GM23338 (cell line): Measurements from ENCODE around the gene MTHFS. TPM values are rescaled to one million over a fixed set of nuclear protein-coding genes. Genes with fewer than 3 reads are reported as not detected.
"Not testable (repeated sequence)": the region's sequence is repeated elsewhere in the genome, so short reads cannot be mapped to it uniquely, and the experiment has no call there.

Experiments used
- ATAC-seq: fragments of 200-7000 bp; cut with Tn5 transposase; 3 replicates; pipeline ENCODE4 v1.9.1; 2020
- DNase-seq: peaks from one replicate; pipeline ENCODE4 v3.0.0-alpha.2; 2015; ENCODE audit warnings: low spot score
- H2AFZ ChIP-seq: fragments of 200-600 bp; sonication (generic); 2 replicates; pipeline ENCODE4 v1.8.0; 2016; ENCODE audit warnings: antibody characterized with exemption, mild to moderate bottlenecking, moderate library complexity
- H3F3A ChIP-seq: fragments of 200-600 bp; sonication (generic); replicated peaks from 2 replicates; pipeline ENCODE4 v1.8.0; 2017; ENCODE audit warnings: antibody characterized with exemption, mixed run types, low read depth
- H3K27ac ChIP-seq: fragments of 200-600 bp; sonication (generic); 2 replicates; pipeline ENCODE4 v1.6.1; 2016; ENCODE audit warnings: low read depth
- H3K27me3 ChIP-seq: fragments of 200-600 bp; sonication (generic); 2 replicates; pipeline ENCODE4 v1.8.0; 2016; ENCODE audit warnings: mild to moderate bottlenecking, mixed run types, moderate library complexity; ENCODE audit not compliant: insufficient read depth
- H3K36me3 ChIP-seq: fragments of 200-600 bp; sonication (generic); 2 replicates; pipeline ENCODE4 v1.8.0; 2016; ENCODE audit warnings: mild to moderate bottlenecking; ENCODE audit not compliant: insufficient read depth
- H3K4me1 ChIP-seq: fragments of 200-600 bp; sonication (generic); 2 replicates; pipeline ENCODE4 v1.8.0; 2016; ENCODE audit warnings: mild to moderate bottlenecking, moderate library complexity; ENCODE audit not compliant: insufficient read depth
- H3K4me2 ChIP-seq: fragments of 200-600 bp; sonication (generic); 2 replicates; pipeline ENCODE4 v1.7.1; 2017; ENCODE audit warnings: mixed run types
- H3K4me3 ChIP-seq: fragments of 200-600 bp; sonication (generic); 2 replicates; pipeline ENCODE4 v1.6.1; 2016; ENCODE audit warnings: mixed run types
- H3K79me2 ChIP-seq: fragments of 200-600 bp; sonication (generic); replicated peaks from 2 replicates; pipeline ENCODE4 v1.8.0; 2017; ENCODE audit warnings: mild to moderate bottlenecking; ENCODE audit not compliant: insufficient read depth
- H3K9me2 ChIP-seq: fragments of 200-600 bp; sonication (generic); 2 replicates; pipeline ENCODE4 v1.8.0; 2017; ENCODE audit not compliant: insufficient read depth
- H4K20me1 ChIP-seq: fragments of 200-600 bp; sonication (generic); replicated peaks from 2 replicates; pipeline ENCODE4 v1.8.0; 2017; ENCODE audit warnings: mild to moderate bottlenecking; ENCODE audit not compliant: insufficient read depth
- H3K27ac Mint-ChIP-seq: 2 replicates; pipeline ENCODE4 v1.8.0; 2020; ENCODE audit warnings: inconsistent platforms, mild to moderate bottlenecking, moderate library complexity, mixed read lengths
- H3K27me3 Mint-ChIP-seq: 3 replicates; pipeline ENCODE4 v1.8.0; 2022; ENCODE audit warnings: low read depth, mild to moderate bottlenecking, moderate library complexity, mixed read lengths, inconsistent platforms; ENCODE audit not compliant: insufficient read depth, poor library complexity
- H3K36me3 Mint-ChIP-seq: 3 replicates; pipeline ENCODE4 v1.8.0; 2021; ENCODE audit warnings: low read depth, mild to moderate bottlenecking, inconsistent platforms, moderate library complexity, mixed read lengths
- H3K4me1 Mint-ChIP-seq: 3 replicates; pipeline ENCODE4 v1.8.0; 2020; ENCODE audit warnings: mild to moderate bottlenecking, inconsistent platforms, mixed read lengths
- H3K4me3 Mint-ChIP-seq: 3 replicates; pipeline ENCODE4 v1.8.0; 2021; ENCODE audit warnings: moderate library complexity, mild to moderate bottlenecking, inconsistent platforms, mixed read lengths
- H3K9me3 Mint-ChIP-seq: 3 replicates; pipeline ENCODE4 v1.8.0; 2020; ENCODE audit warnings: moderate library complexity, mild to moderate bottlenecking, inconsistent platforms, mixed read lengths
- EZH2 ChIP-seq: fragments of 200-600 bp; sonication (generic); IDR thresholded peaks from one replicate; pipeline ENCODE4 v1.8.0; 2017; ENCODE audit warnings: antibody characterized with exemption, mild to moderate bottlenecking, low read depth; ENCODE audit not compliant: unreplicated experiment
- EZH2phosphoT487 ChIP-seq: fragments of 200-600 bp; sonication (generic); IDR thresholded peaks from one replicate; pipeline ENCODE4 v1.8.1; 2018; ENCODE audit warnings: antibody characterized with exemption; ENCODE audit not compliant: unreplicated experiment
- STAT1 ChIP-seq: IDR thresholded peaks from one replicate; pipeline ENCODE4 v1.6.1; 2016; ENCODE audit warnings: antibody characterized with exemption; ENCODE audit not compliant: unreplicated experiment
- ZNF114 ChIP-seq: fragments of 250-450 bp; sonication (Bioruptor Pico); IDR thresholded peaks from 2 replicates; pipeline ENCODE4 v1.5.0; 2020; ENCODE audit warnings: mild to moderate bottlenecking, moderate library complexity
- polyA plus RNA-seq: library from polyadenylated mRNA; unstranded; fragments of >200 nt; fragmentation: Nextera tagmentation; extraction: Ambion mirVana; gene quantifications from 2 replicates; pipeline ENCODE4 v1.2.1, GENCODE V29; 2016
- total RNA-seq: library from RNA; depleted of rRNA; stranded (reverse); fragments of >200 nt; shearing (Covaris generic); gene quantifications from 2 replicates; pipeline ENCODE4 v1.2.3, GENCODE V29; 2014
- TF ChIP-seq, protein P1 (sequence below): IDR thresholded peaks from one replicate; pipeline ENCODE4 v1.6.1; 2018; ENCODE audit warnings: antibody characterized with exemption; ENCODE audit not compliant: unreplicated experiment

MTHFS gene
- total and polyA plus RNA-seq, 2 experiments from 2014 or later, result 33.2 to 62.0 TPM

DNA sequence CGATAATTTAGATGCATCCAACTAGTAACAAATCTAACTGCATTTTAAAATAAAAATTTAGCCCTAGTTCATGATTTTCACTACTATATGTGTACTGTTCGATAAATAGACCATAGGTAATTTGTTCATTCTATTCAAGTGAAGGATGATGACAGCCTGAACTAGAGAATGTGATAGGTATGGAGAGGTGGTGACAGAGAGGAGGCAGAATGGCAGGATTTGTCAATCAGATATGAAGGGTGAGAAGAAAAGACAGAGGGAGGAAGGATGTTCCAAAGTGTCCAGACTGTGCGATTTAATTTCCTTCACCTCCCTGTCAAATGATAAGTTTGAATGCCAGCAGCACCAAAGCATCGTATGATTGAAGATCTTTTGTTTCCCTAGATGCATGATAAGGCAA, 42.6 kb upstream of the MTHFS start (continued):
- TF ChIP-seq, protein P1, sequence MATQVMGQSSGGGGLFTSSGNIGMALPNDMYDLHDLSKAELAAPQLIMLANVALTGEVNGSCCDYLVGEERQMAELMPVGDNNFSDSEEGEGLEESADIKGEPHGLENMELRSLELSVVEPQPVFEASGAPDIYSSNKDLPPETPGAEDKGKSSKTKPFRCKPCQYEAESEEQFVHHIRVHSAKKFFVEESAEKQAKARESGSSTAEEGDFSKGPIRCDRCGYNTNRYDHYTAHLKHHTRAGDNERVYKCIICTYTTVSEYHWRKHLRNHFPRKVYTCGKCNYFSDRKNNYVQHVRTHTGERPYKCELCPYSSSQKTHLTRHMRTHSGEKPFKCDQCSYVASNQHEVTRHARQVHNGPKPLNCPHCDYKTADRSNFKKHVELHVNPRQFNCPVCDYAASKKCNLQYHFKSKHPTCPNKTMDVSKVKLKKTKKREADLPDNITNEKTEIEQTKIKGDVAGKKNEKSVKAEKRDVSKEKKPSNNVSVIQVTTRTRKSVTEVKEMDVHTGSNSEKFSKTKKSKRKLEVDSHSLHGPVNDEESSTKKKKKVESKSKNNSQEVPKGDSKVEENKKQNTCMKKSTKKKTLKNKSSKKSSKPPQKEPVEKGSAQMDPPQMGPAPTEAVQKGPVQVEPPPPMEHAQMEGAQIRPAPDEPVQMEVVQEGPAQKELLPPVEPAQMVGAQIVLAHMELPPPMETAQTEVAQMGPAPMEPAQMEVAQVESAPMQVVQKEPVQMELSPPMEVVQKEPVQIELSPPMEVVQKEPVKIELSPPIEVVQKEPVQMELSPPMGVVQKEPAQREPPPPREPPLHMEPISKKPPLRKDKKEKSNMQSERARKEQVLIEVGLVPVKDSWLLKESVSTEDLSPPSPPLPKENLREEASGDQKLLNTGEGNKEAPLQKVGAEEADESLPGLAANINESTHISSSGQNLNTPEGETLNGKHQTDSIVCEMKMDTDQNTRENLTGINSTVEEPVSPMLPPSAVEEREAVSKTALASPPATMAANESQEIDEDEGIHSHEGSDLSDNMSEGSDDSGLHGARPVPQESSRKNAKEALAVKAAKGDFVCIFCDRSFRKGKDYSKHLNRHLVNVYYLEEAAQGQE, result no peak
- TF ChIP-seq ZNF114 (CRISPR knock-in tag) (no peak), EZH2phosphoT487 (no peak), STAT1 (no peak), EZH2 (no peak)

DNA sequence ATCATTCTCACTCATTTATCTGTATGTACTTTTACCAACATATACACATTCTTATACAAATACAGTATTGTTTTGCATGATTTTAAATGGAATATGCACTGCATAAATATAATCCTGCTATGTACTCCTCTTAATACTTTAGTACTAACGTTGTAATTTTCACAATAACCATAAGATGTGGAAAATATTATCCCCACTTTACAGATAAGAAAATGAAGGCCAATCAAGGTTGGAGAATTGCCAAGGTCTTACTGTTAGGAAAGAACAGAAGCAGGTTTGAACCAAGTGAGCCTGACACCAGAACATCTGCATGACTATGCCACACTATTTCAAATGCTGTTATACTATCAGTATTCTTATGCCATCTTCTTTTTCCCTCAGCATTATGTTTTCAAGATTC, 41.3 kb upstream of the MTHFS start:
- no peak for TF ChIP-seq EZH2
- H3K27ac Mint-ChIP-seq, result no peak overlapping the region

DNA sequence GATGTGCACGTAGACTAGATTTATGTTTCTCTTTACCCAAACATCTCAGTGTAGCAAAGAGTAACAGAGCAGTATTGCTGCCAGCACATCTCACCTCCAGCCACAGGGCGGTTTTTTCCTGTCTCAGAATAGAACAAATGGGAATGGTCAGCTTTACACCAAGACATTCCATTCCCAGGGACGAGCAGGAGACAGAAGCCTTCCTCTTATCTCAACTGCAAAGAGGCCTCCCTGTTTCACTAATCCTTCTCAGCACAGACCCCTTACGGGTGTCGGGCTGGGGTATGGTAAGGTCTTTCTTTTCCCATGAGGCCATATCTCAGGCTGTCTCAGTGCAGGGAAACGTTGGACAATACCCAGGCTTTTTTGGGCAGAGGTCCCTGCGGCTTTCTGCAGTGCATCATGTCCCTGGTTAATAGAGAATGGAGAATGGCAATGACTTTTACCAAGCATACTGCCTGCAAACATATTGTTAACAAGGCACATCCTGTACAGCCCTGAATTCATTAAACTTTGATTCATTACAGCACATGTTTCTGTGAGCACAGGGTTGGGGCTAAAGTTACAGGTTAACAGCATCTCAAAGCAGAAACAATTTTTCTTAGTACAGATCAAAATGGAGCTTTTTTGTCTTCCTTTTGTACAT, 38.9 kb upstream of the MTHFS start:
- H3K27ac Mint-ChIP-seq, ATAC-seq, H3K4me3 ChIP-seq, H3K36me3 Mint-ChIP-seq, H3K27me3 ChIP-seq, H3F3A ChIP-seq, H3K27ac ChIP-seq, DNase-seq, H3K79me2 ChIP-seq, H3K27me3 Mint-ChIP-seq, H3K4me2 ChIP-seq, H3K9me2 ChIP-seq, H3K4me1 Mint-ChIP-seq, H3K4me1 ChIP-seq, H3K9me3 Mint-ChIP-seq, H3K36me3 ChIP-seq, H4K20me1 ChIP-seq, H3K4me3 Mint-ChIP-seq: not testable (repeated sequence)
- 0 out of 2 replicates have a peak overlapping the region, but pooled peaks have one; percentile 18 for H2AFZ ChIP-seq

More for the DNA sequence above, 41.3 kb upstream of the MTHFS start:
- Histone ChIP-seq H3K9me2 (no peaks in the 10 kb centered on the region), H3K27ac (no peak overlapping the region), H3F3A (no peaks in the 10 kb centered on the region), H2AFZ (no peak overlapping the region), H3K27me3 (no peaks in the 10 kb centered on the region), H3K4me2 (no peak overlapping the region), H3K36me3 (no peaks in the 10 kb centered on the region), H4K20me1 (no peaks in the 10 kb centered on the region), H3K79me2 (no peaks in the 10 kb centered on the region), H3K4me3 (no peak overlapping the region), H3K4me1 (no peaks in the 10 kb centered on the region)
- Mint-ChIP-seq H3K4me3 (no peak overlapping the region), H3K9me3 (no peaks in the 10 kb centered on the region; the same call in 2 of the 3 replicates), H3K27me3 (no peaks in the 10 kb centered on the region), H3K36me3 (no peaks in the 10 kb centered on the region), H3K4me1 (no peaks in the 10 kb centered on the region)
- no peak for ATAC-seq
- no peak for DNase-seq
